Measurements from ENCODE around the gene MESD.
A peak's percentile ranks its signal among the peaks of the same experiment; 100 is the strongest.

Gene MESD

GRCh38 chr15:81015621-81016488 lies 26.2 kb upstream of the MESD start:
- DNase-seq (ENCODE audit: low read depth): no peak

GRCh38 chr15:81014446-81015093 lies 25.0 kb upstream of the MESD start:
- no peak for DNase-seq (ENCODE audit: low read depth)

GRCh38 chr15:81013396-81013929 lies 23.8 kb upstream of the MESD start:
- DNase-seq (ENCODE audit: low read depth): no peak

- no peak for DNase-seq (ENCODE audit: low read depth)
Observed at GRCh38 chr15:81012588-81012987, 23.0 kb upstream of the MESD start.

- DNase-seq (ENCODE audit: low read depth): no peak
Observed at GRCh38 chr15:81011593-81011992, 22.0 kb upstream of the MESD start.

- DNase-seq (ENCODE audit: low read depth): no peak
Observed at GRCh38 chr15:81010086-81010485, 20.5 kb upstream of the MESD start.

GRCh38 chr15:81008312-81008711 lies 18.7 kb upstream of the MESD start:
- no peak for DNase-seq (ENCODE audit: low read depth)

GRCh38 chr15:81007428-81008064 lies 17.9 kb upstream of the MESD start:
- DNase-seq (ENCODE audit: low read depth): no peak

GRCh38 chr15:81006124-81006523 lies 16.5 kb upstream of the MESD start:
- no peak for DNase-seq (ENCODE audit: low read depth)

- DNase-seq (ENCODE audit: low read depth): no peak
Observed at GRCh38 chr15:81003097-81003350, 13.4 kb upstream of the MESD start.

GRCh38 chr15:81002331-81003096 lies 12.9 kb upstream of the MESD start:
- no peak for DNase-seq (ENCODE audit: low read depth)

GRCh38 chr15:81002009-81002330 lies 12.4 kb upstream of the MESD start:
- DNase-seq (ENCODE audit: low read depth): no peak

GRCh38 chr15:81001152-81002008 lies 11.8 kb upstream of the MESD start:
- DNase-seq (ENCODE audit: low read depth): no peak

GRCh38 chr15:81000624-81001151 lies 11.1 kb upstream of the MESD start, which contains the start of gene TLNRD1:
Gene TLNRD1, plus strand, starts transcription at chr15:81000923. Its CDS starts 1,349 bp downstream, at chr15:81002272.
- DNase-seq (ENCODE audit: low read depth): peak; percentile 87

GRCh38 chr15:81000144-81000623 lies 10.6 kb upstream of the MESD start:
- no peak for DNase-seq (ENCODE audit: low read depth)

- DNase-seq (ENCODE audit: low read depth): no peak
Observed at GRCh38 chr15:80999623-81000036, 10.0 kb upstream of the MESD start.

GRCh38 chr15:80998251-80998650 lies 8.6 kb upstream of the MESD start:
- DNase-seq (ENCODE audit: low read depth): no peak

GRCh38 chr15:80997692-80998091 lies 8.1 kb upstream of the MESD start:
- DNase-seq (ENCODE audit: low read depth): no peak

- DNase-seq (ENCODE audit: low read depth): no peak
Observed at GRCh38 chr15:80996247-80996646, 6.6 kb upstream of the MESD start.

GRCh38 chr15:80992441-80992840 lies 2.8 kb upstream of the MESD start:
- no peak for DNase-seq (ENCODE audit: low read depth)

GRCh38 chr15:80992006-80992405 lies 2.4 kb upstream of the MESD start:
- DNase-seq (ENCODE audit: low read depth): no peak

Measured in HS-27A (cell line).